ENCODE results near the gene KRR1. TPM values are rescaled to one million over a fixed set of nuclear protein-coding genes. Genes with fewer than 3 reads are reported as not detected.

KRR1 gene
- polyA plus RNA-seq, 3 donors = 8.0 to 14.4 (median 9.0) TPM

DNA sequence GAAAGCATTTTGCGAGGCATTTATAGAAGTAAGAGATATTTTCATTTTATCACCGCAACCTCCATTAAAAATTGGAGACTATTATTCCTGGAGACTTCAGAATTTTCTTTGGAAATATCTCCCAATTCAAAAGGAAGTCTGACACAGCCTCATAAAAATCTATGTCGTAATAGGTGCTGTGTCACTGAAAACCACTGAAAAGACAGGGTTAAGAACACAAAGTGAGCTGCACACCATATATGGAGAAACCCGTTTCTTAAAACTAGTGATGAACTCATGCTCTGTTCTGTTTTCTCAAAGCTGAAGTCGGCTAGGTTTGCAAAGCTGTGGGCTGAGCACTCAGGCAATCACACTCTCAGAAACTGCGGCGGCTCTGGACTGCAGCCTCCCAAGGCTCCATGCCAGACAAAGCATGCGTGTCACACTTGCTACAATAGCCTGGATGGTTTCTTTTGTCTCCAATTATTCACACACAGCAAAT lies 30.9 kb downstream of the KRR1 start, which contains the start of gene GLIPR1:
Gene GLIPR1, plus strand, starts transcription at position 287 of the 481 bp plus-strand sequence. Its CDS starts 126 bp downstream, at position 413.
- Histone ChIP-seq H3K4me3 (replicated peaks in 1 of 3; ENCODE audit: low read depth in 2 of 3, low read length in 3 of 3) (peak within 1 kb of the TSS; percentile 92 to 100 (median 97)), H3K79me2 (ENCODE audit: insufficient read depth, low read length) (peaks cover 59% of the 10 kb centered on the region), H3K4me1 (ENCODE audit: control insufficient read depth in 1 of 2, insufficient read depth in 2 of 2, low read length in 2 of 2) (peaks cover 65 to 82% of the 10 kb centered on the region in 2 donors), H3K27ac (ENCODE audit: low read depth in 1 of 2, low read length in 2 of 2) (peak within 1 kb of the TSS; percentile 90 to 95), H2AFZ (ENCODE audit: insufficient read depth, low read depth, low read length, poor library complexity, severe bottlenecking) (peak within 1 kb of the TSS; percentile 48), H3K9me3 (replicated peaks in 1 of 2; ENCODE audit: control insufficient read depth in 1 of 2, insufficient read depth in 1 of 2, low read length in 2 of 2) (no peaks in the 10 kb centered on the region), H3K36me3 (replicated peaks in 1 of 2; ENCODE audit: control insufficient read depth in 1 of 2, insufficient read depth in 2 of 2, low read length in 2 of 2) (peaks cover 10 to 21% of the 10 kb centered on the region in 2 donors), H3K27me3 (ENCODE audit: control insufficient read depth in 2 of 2, insufficient read depth in 2 of 2, low read length in 2 of 2) (no peaks in the 10 kb centered on the region), H4K20me1 (ENCODE audit: insufficient read depth, low read length) (peaks cover 35% of the 10 kb centered on the region), H3K9ac (ENCODE audit: insufficient read depth, low read length, poor library complexity, severe bottlenecking) (peak within 1 kb of the TSS; percentile 74), H3K4me2 (replicated peaks; ENCODE audit: extremely low read depth, low read length, poor library complexity, severe bottlenecking) (peak within 1 kb of the TSS; percentile 96)
- Mint-ChIP-seq H3K27ac (peak within 1 kb of the TSS; percentile 93 to 100 (median 99)), H3K27me3 (ENCODE audit: low read depth in 3 of 3) (peaks cover 0 to 3% (median 0%) of the 10 kb centered on the region in 3 donors), H3K4me3 (peak within 1 kb of the TSS; percentile 96 to 98), H3K4me1 (peaks cover 81% of the 10 kb centered on the region), H3K9me3 (peaks cover 0 to 4% (median 2%) of the 10 kb centered on the region in 7 donors), H3K36me3 (peaks cover 30 to 31% of the 10 kb centered on the region in 2 donors)
- intact Hi-C loops (cut with micrococcal nuclease) = loop anchor here (10.0 kb wide), 2 partner anchors 146 to 554 kb away; partner anchors contain the start of genes CAPS2 (in 2 of the 2), GLIPR1L1 (in 2 of the 2) and PHLDA1 (in 1 of the 2)
- TF ChIP-seq, protein P1, sequence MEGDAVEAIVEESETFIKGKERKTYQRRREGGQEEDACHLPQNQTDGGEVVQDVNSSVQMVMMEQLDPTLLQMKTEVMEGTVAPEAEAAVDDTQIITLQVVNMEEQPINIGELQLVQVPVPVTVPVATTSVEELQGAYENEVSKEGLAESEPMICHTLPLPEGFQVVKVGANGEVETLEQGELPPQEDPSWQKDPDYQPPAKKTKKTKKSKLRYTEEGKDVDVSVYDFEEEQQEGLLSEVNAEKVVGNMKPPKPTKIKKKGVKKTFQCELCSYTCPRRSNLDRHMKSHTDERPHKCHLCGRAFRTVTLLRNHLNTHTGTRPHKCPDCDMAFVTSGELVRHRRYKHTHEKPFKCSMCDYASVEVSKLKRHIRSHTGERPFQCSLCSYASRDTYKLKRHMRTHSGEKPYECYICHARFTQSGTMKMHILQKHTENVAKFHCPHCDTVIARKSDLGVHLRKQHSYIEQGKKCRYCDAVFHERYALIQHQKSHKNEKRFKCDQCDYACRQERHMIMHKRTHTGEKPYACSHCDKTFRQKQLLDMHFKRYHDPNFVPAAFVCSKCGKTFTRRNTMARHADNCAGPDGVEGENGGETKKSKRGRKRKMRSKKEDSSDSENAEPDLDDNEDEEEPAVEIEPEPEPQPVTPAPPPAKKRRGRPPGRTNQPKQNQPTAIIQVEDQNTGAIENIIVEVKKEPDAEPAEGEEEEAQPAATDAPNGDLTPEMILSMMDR (IDR thresholded peaks at IDR 0.05) = no peak
- WGBS (ENCODE audit: insufficient coverage) = 0% methylated on average over 6 of the region's 8 CpGs
- peak; percentile 87 to 93 (median 93) for DNase-seq

DNA sequence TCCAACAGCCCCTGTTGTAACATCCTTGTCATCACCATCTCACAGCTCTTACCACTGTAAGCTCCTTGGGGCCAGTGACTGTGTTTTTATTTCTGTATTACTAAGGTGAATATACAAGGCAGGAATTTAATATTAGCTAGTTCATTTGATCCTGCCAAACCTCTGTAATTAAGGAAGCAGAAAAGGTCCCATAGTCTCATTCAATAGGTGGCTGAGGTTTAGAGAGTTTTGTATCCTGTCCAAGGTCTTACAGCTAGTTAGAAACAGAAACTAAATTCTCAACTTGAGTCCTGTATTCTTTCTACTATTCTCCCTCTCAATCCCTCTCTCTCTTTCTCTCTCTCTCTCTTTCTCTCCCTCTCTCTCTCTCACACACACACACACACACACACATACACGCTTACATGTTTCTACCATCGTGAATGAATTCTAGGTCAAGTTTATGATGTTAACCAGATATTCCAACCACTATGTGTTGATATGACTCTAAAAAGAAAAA lies 31.4 kb downstream of the KRR1 start:
- Histone ChIP-seq H3K79me2 (ENCODE audit: insufficient read depth, low read length) (peaks cover 54% of the 10 kb centered on the region), H3K36me3 (replicated peaks in 1 of 2; ENCODE audit: control insufficient read depth in 1 of 2, insufficient read depth in 2 of 2, low read length in 2 of 2) (peaks cover 8 to 19% of the 10 kb centered on the region in 2 donors), H3K4me1 (ENCODE audit: control insufficient read depth in 1 of 2, insufficient read depth in 2 of 2, low read length in 2 of 2) (peaks cover 63 to 79% of the 10 kb centered on the region in 2 donors), H3K9me3 (replicated peaks in 1 of 2; ENCODE audit: control insufficient read depth in 1 of 2, insufficient read depth in 1 of 2, low read length in 2 of 2) (no peaks in the 10 kb centered on the region), H4K20me1 (ENCODE audit: insufficient read depth, low read length) (peaks cover 32% of the 10 kb centered on the region), H3K27ac (ENCODE audit: low read depth in 1 of 2, low read length in 2 of 2) (peak overlapping the region; percentile 90 to 95), H3K27me3 (ENCODE audit: control insufficient read depth in 2 of 2, insufficient read depth in 2 of 2, low read length in 2 of 2) (no peaks in the 10 kb centered on the region), H3K9ac (ENCODE audit: insufficient read depth, low read length, poor library complexity, severe bottlenecking) (peak overlapping the region; percentile 74), H3K4me2 (replicated peaks; ENCODE audit: extremely low read depth, low read length, poor library complexity, severe bottlenecking) (peak overlapping the region; percentile 96), H2AFZ (ENCODE audit: insufficient read depth, low read depth, low read length, poor library complexity, severe bottlenecking) (no peak overlapping the region), H3K4me3 (replicated peaks in 1 of 3; ENCODE audit: low read depth in 2 of 3, low read length in 3 of 3) (peak overlapping the region; percentile 92 to 100 (median 97))
- peaks cover 0 to 4% (median 2%) of the 10 kb centered on the region in 7 donors for H3K9me3 Mint-ChIP-seq
- intact Hi-C loops (cut with micrococcal nuclease) = loop anchor here (10.0 kb wide), 2 partner anchors 145 to 555 kb away; partner anchors contain the start of genes CAPS2 (in 2 of the 2), GLIPR1L1 (in 2 of the 2) and PHLDA1 (in 1 of the 2)
- H3K36me3 Mint-ChIP-seq = peaks cover 27 to 28% of the 10 kb centered on the region in 2 donors
- H3K4me1 Mint-ChIP-seq = peaks cover 79% of the 10 kb centered on the region
- TF ChIP-seq, protein P1 (IDR thresholded peaks at IDR 0.05) = no peak
- no CpG with 5 or more reads among the region's 2 CpGs for WGBS (ENCODE audit: insufficient coverage)
- H3K27ac Mint-ChIP-seq = peak overlapping the region; percentile 93 to 100 (median 99)
- peak in 2 of 3 donors; percentile 25 to 28 for DNase-seq
- peaks cover 0 to 3% (median 0%) of the 10 kb centered on the region in 3 donors for H3K27me3 Mint-ChIP-seq (ENCODE audit: low read depth in 3 of 3)
- peak overlapping the region; percentile 96 to 98 for H3K4me3 Mint-ChIP-seq

All from CD14-positive monocyte (primary cell).